H9 (cell line): ENCODE measurements around the gene DENND5A. TPM values are rescaled to one million over a fixed set of nuclear protein-coding genes. Genes with fewer than 3 reads are reported as not detected.

ENCODE experiments used
- DNase-seq: peaks from one replicate; pipeline ENCODE4 v3.0.0-alpha.2; 2017
- H2AFZ ChIP-seq: one replicate; pipeline ENCODE4 v1.6.1; 2013; ENCODE audit warnings: mild to moderate bottlenecking, low read length, control low read depth, moderate library complexity
- H2AK5ac ChIP-seq: 2 replicates; pipeline ENCODE4 v1.6.1; 2013; ENCODE audit warnings: low read length, control low read depth, mixed read lengths; ENCODE audit not compliant: insufficient read length
- H2BK120ac ChIP-seq: one replicate; pipeline ENCODE4 v1.6.1; 2013; ENCODE audit warnings: low read depth, mild to moderate bottlenecking, low read length, control low read depth, inconsistent platforms; ENCODE audit not compliant: poor library complexity, severe bottlenecking
- H2BK12ac ChIP-seq: 2 replicates; pipeline ENCODE4 v1.6.1; 2013; ENCODE audit warnings: low read length, control low read depth, mixed read lengths, low read depth; ENCODE audit not compliant: insufficient read length
- H2BK15ac ChIP-seq: 2 replicates; pipeline ENCODE4 v1.6.1; 2013; ENCODE audit warnings: low read depth, low read length, control low read depth
- H2BK20ac ChIP-seq: one replicate; pipeline ENCODE4 v1.6.1; 2013; ENCODE audit warnings: low read depth, mild to moderate bottlenecking, low read length, control low read depth, inconsistent platforms; ENCODE audit not compliant: poor library complexity, severe bottlenecking
- H2BK5ac ChIP-seq: 2 replicates; pipeline ENCODE4 v1.6.1; 2013; ENCODE audit warnings: low read length, control low read depth, mixed read lengths; ENCODE audit not compliant: insufficient read length
- H3K14ac ChIP-seq: 2 replicates; pipeline ENCODE4 v1.6.1; 2013; ENCODE audit warnings: low read length, control low read depth; ENCODE audit not compliant: insufficient read depth
- H3K18ac ChIP-seq: 2 replicates; pipeline ENCODE4 v1.6.1; 2013; ENCODE audit warnings: low read depth, mild to moderate bottlenecking, mixed read lengths, low read length, control low read depth; ENCODE audit not compliant: insufficient read length
- H3K23ac ChIP-seq: 2 replicates; pipeline ENCODE4 v1.6.1; 2013; ENCODE audit warnings: low read length, control low read depth, mixed read lengths, low read depth; ENCODE audit not compliant: insufficient read length
- H3K23me2 ChIP-seq: 2 replicates; pipeline ENCODE4 v1.6.1; 2013; ENCODE audit warnings: low read depth, mild to moderate bottlenecking, mixed read lengths, low read length, control low read depth; ENCODE audit not compliant: insufficient read length, poor library complexity, severe bottlenecking
- H3K27ac ChIP-seq: 2 replicates; pipeline ENCODE4 v1.5.1; 2013; ENCODE audit warnings: low read length, control low read depth, mixed read lengths, low read depth; ENCODE audit not compliant: insufficient read length
- H3K27me3 ChIP-seq: 2 replicates; pipeline ENCODE4 v1.6.1; 2013; ENCODE audit warnings: low read length, control low read depth, inconsistent platforms; ENCODE audit not compliant: insufficient read depth
- H3K4ac ChIP-seq: 2 replicates; pipeline ENCODE4 v1.6.1; 2013; ENCODE audit warnings: low read depth, mild to moderate bottlenecking, control low read depth, inconsistent platforms, low read length, moderate library complexity
- H3K4me1 ChIP-seq: 2 replicates; pipeline ENCODE4 v1.6.1; 2013; ENCODE audit warnings: low read length, control low read depth, inconsistent platforms; ENCODE audit not compliant: insufficient read depth
- H3K4me2 ChIP-seq: 2 replicates; pipeline ENCODE4 v1.6.1; 2013; ENCODE audit warnings: low read length, control low read depth, mixed read lengths; ENCODE audit not compliant: insufficient read length, insufficient read depth
- H3K56ac ChIP-seq: 2 replicates; pipeline ENCODE4 v1.6.1; 2013; ENCODE audit warnings: low read depth, mild to moderate bottlenecking, mixed read lengths, low read length, control low read depth; ENCODE audit not compliant: insufficient read length
- H3K79me1 ChIP-seq: 2 replicates; pipeline ENCODE4 v1.6.1; 2013; ENCODE audit warnings: low read depth, mild to moderate bottlenecking, moderate library complexity, low read length, control low read depth, inconsistent platforms; ENCODE audit not compliant: insufficient read depth, poor library complexity, severe bottlenecking
- H3K79me2 ChIP-seq: 2 replicates; pipeline ENCODE4 v1.6.1; 2013; ENCODE audit warnings: low read length, control low read depth, inconsistent platforms; ENCODE audit not compliant: insufficient read depth
- H3K9ac ChIP-seq: 2 replicates; pipeline ENCODE4 v1.6.1; 2013; ENCODE audit warnings: low read length, control low read depth, mixed read lengths; ENCODE audit not compliant: insufficient read length; ENCODE audit errors: extremely low read depth
- H3K9me3 ChIP-seq: one replicate; pipeline ENCODE4 v1.6.1; 2013; ENCODE audit warnings: low read depth, low read length, inconsistent platforms; ENCODE audit not compliant: control insufficient read depth
- H3T11ph ChIP-seq: one replicate; pipeline ENCODE4 v1.6.1; 2013; ENCODE audit warnings: mild to moderate bottlenecking, low read length, control low read depth, inconsistent platforms
- H4K20me1 ChIP-seq: one replicate; pipeline ENCODE4 v1.6.1; 2013; ENCODE audit not compliant: control insufficient read depth, insufficient read length, insufficient read depth
- H4K5ac ChIP-seq: 2 replicates; pipeline ENCODE4 v1.6.1; 2013; ENCODE audit warnings: low read depth, mild to moderate bottlenecking, mixed read lengths, low read length, control low read depth; ENCODE audit not compliant: insufficient read length
- H4K8ac ChIP-seq: replicated peaks from 2 replicates; pipeline ENCODE4 v1.6.1; 2013; ENCODE audit warnings: low read length, control low read depth, mixed read lengths, low read depth; ENCODE audit not compliant: insufficient read length
- H4K91ac ChIP-seq: 2 replicates; pipeline ENCODE4 v1.6.1; 2013; ENCODE audit warnings: low read depth, mild to moderate bottlenecking, moderate library complexity, mixed read lengths, low read length, control low read depth; ENCODE audit not compliant: insufficient read length
- H3K27ac Mint-ChIP-seq, 3 experiments: 2 replicates in 2 of 3; 3 replicates in 1 of 3; pipeline ENCODE4 v1.8.0; 2020 to 2021; ENCODE audit warnings: mixed read lengths in 3 of 3, mild to moderate bottlenecking in 1 of 3, moderate library complexity in 1 of 3
- H3K27me3 Mint-ChIP-seq: 2 replicates; pipeline ENCODE4 v1.8.0; 2021; ENCODE audit warnings: low read depth, mild to moderate bottlenecking, moderate library complexity, mixed read lengths
- H3K36me3 Mint-ChIP-seq, 3 experiments: 2 replicates in 2 of 3; 3 replicates in 1 of 3; pipeline ENCODE4 v1.8.0; 2020 to 2021; ENCODE audit warnings: low read depth in 3 of 3, mixed read lengths in 3 of 3; ENCODE audit not compliant: insufficient read depth in 1 of 3
- H3K4me1 Mint-ChIP-seq, 2 experiments: 2 replicates each; pipeline ENCODE4 v1.8.0; 2020; ENCODE audit warnings: mixed read lengths in 2 of 2
- H3K4me3 Mint-ChIP-seq, 2 experiments: 2 replicates in 1 of 2; 3 replicates in 1 of 2; pipeline ENCODE4 v1.8.0; 2020 to 2021; ENCODE audit warnings: mild to moderate bottlenecking in 2 of 2, mixed read lengths in 2 of 2, moderate library complexity in 1 of 2
- H3K9me3 Mint-ChIP-seq, 2 experiments: 2 replicates in 1 of 2; 3 replicates in 1 of 2; pipeline ENCODE4 v1.8.0; 2020; ENCODE audit warnings: mild to moderate bottlenecking in 2 of 2, mixed read lengths in 2 of 2, moderate library complexity in 1 of 2
- CTCF ChIP-seq: fragments of 200-600 bp; sonication (generic); conservative IDR thresholded peaks from 3 replicates; pipeline ENCODE4 v1.8.0; 2021; ENCODE audit warnings: antibody characterized with exemption, mild to moderate bottlenecking
- WGBS: extraction: QIAGEN DNeasy Blood & Tissue Kit; methylation state at CpG from one replicate; pipeline ENCODE4 v1.1.7; 2013; ENCODE audit warnings: missing lambda C conversion rate, low lambda C conversion rate, mixed read lengths; ENCODE audit not compliant: insufficient read length; ENCODE audit errors: extremely low coverage; 5-methylcytosine and 5-hydroxymethylcytosine counted together
- total RNA-seq: library from RNA; stranded (reverse); gene quantifications from 2 replicates; pipeline ENCODE4 v1.2.1, GENCODE V29; 2021

The DENND5A gene
- total RNA-seq, 1 experiment from 2014 or later = 59.6 TPM

GRCh38 chr11:9148035-9148434 lies 117.1 kb downstream of the DENND5A start:
- Mint-ChIP-seq H3K36me3 (peaks cover 20 to 80% (median 72%) of the 10 kb centered on the region in 3 experiments; a peak in 6 of 7 replicates), H3K27me3 (no peaks in the 10 kb centered on the region), H3K4me3 (no peak overlapping the region), H3K4me1 (peaks cover 0 to 5% of the 10 kb centered on the region in 2 experiments; a peak in 1 of 4 replicates), H3K9me3 (no peaks in the 10 kb centered on the region), H3K27ac (peak overlapping the region in 2 of 3 experiments; percentile 1 to 4; a peak in 4 of 7 replicates)
- no peak overlapping the region for H2BK5ac ChIP-seq
- H4K8ac ChIP-seq = no peak overlapping the region
- H3K79me2 ChIP-seq = no peaks in the 10 kb centered on the region
- H3K14ac ChIP-seq = no peak overlapping the region
- H4K91ac ChIP-seq = no peak overlapping the region
- H3K4ac ChIP-seq = no peak overlapping the region
- H3K23ac ChIP-seq = no peak overlapping the region
- H3K4me2 ChIP-seq = no peak overlapping the region
- H3K4me1 ChIP-seq = no peaks in the 10 kb centered on the region
- no peak for DNase-seq
- no CpG with 5 or more reads among the region's 2 CpGs for WGBS
- no peak overlapping the region for H2BK15ac ChIP-seq
- no peak overlapping the region for H2AK5ac ChIP-seq
- H2BK120ac ChIP-seq = no peak overlapping the region
- H3K23me2 ChIP-seq = no peaks in the 10 kb centered on the region
- no peak overlapping the region for H3K56ac ChIP-seq
- H3T11ph ChIP-seq = no peak overlapping the region
- H3K79me1 ChIP-seq = no peaks in the 10 kb centered on the region
- no peak overlapping the region for H3K18ac ChIP-seq
- H3K9me3 ChIP-seq = no peaks in the 10 kb centered on the region
- no peak overlapping the region for H4K5ac ChIP-seq
- H3K9ac ChIP-seq = no peak overlapping the region
- H3K27ac ChIP-seq = no peak overlapping the region
- H2BK12ac ChIP-seq = no peak overlapping the region
- no peak overlapping the region for H2BK20ac ChIP-seq
- H3K27me3 ChIP-seq = no peaks in the 10 kb centered on the region
- no peaks in the 10 kb centered on the region for H4K20me1 ChIP-seq
- TF ChIP-seq CTCF = no peak
- no peak overlapping the region for H2AFZ ChIP-seq
